ENCODE measurements around the gene NEK8. TPM values are rescaled to one million over a fixed set of nuclear protein-coding genes. Genes with fewer than 3 reads are reported as not detected.
A peak's percentile ranks its signal among the peaks of the same experiment; 100 is the strongest.

Gene NEK8
- total RNA-seq, 1 donor from 2014 or later: 1.7 TPM

- peak in 1 of 2 donors; percentile 65 for DNase-seq (ENCODE audit: low read depth in 2 of 2)
These were observed 16.6 kb downstream of the NEK8 start for GRCh38 chr17:28744972-28745785.

- no peak for DNase-seq (ENCODE audit: low read depth in 2 of 2)
These were observed 17.3 kb downstream of the NEK8 start for GRCh38 chr17:28745786-28746411.

GRCh38 chr17:28746611-28747050, 18.0 kb downstream of the NEK8 start:
- peak in 1 of 2 donors; percentile 37 for DNase-seq (ENCODE audit: low read depth in 2 of 2)

GRCh38 chr17:28747051-28747691, 18.6 kb downstream of the NEK8 start:
- DNase-seq (ENCODE audit: low read depth in 2 of 2): peak in 1 of 2 donors; percentile 32

GRCh38 chr17:28747801-28748750, 19.5 kb downstream of the NEK8 start:
- DNase-seq (ENCODE audit: low read depth in 2 of 2): no peak

GRCh38 chr17:28748852-28749515, 20.4 kb downstream of the NEK8 start:
- no peak for DNase-seq (ENCODE audit: low read depth in 2 of 2)

GRCh38 chr17:28749516-28750177, 21.1 kb downstream of the NEK8 start:
- no peak for DNase-seq (ENCODE audit: low read depth in 2 of 2)

GRCh38 chr17:28750178-28751047, 21.8 kb downstream of the NEK8 start:
- peak; percentile 85 to 92 for DNase-seq (ENCODE audit: low read depth in 2 of 2)

- no peak for DNase-seq (ENCODE audit: low read depth in 2 of 2)
These were observed 23.2 kb downstream of the NEK8 start for GRCh38 chr17:28751600-28752366.

GRCh38 chr17:28755486-28755885, 26.9 kb downstream of the NEK8 start:
- DNase-seq (ENCODE audit: low read depth in 2 of 2): no peak

GRCh38 chr17:28756049-28756804, 27.6 kb downstream of the NEK8 start:
- DNase-seq (ENCODE audit: low read depth in 2 of 2): no peak

- DNase-seq (ENCODE audit: low read depth in 2 of 2): no peak
These were observed 30.0 kb downstream of the NEK8 start for GRCh38 chr17:28758411-28759121.

- no peak for DNase-seq (ENCODE audit: low read depth in 2 of 2)
These were observed 30.8 kb downstream of the NEK8 start for GRCh38 chr17:28759256-28759865.

GRCh38 chr17:28760601-28761562, 32.3 kb downstream of the NEK8 start:
- DNase-seq (ENCODE audit: low read depth in 2 of 2): peak in 1 of 2 donors; percentile 63

GRCh38 chr17:28763137-28763799, 34.7 kb downstream of the NEK8 start:
- no peak for DNase-seq (ENCODE audit: low read depth in 2 of 2)

All from dermis microvascular lymphatic vessel endothelial cell (primary cell).